K562 (cell line): Measurements from ENCODE around the gene CXCR5. TPM values are rescaled to one million over a fixed set of nuclear protein-coding genes. Genes with fewer than 3 reads are reported as not detected.

ENCODE experiments used
- ATAC-seq: fragments of 200-7000 bp; cut with Tn5 transposase; 3 replicates; pipeline ENCODE4 v1.9.1; 2020; ENCODE audit warnings: moderate library complexity
- BruUV-seq: library from RNA; stranded (reverse); fragments of 400-500 nt; replicated peaks from 2 replicates; lab custom pipeline; 2021; lab: Mats Ljungman, UMichigan
- CTCF ChIA-PET: fragments of 300-600 bp; formaldehyde crosslinking; extraction: SDS; loops from one replicate; lab custom pipeline; 2021; ENCODE audit warnings: low intra/inter-chr PET ratio; lab: Yijun Ruan, JAX
- POLR2A ChIA-PET: fragments of 300-600, 350-650 bp; sonication (Branson Sonifier 250); formaldehyde crosslinking; extraction: SDS; loops from one replicate; lab custom pipeline; 2021; ENCODE audit warnings: antibody characterized with exemption, inconsistent platforms; lab: Yijun Ruan, JAX
- DNase-seq, 4 experiments: peaks; one replicate each; pipeline versions ENCODE4 v3.0.0 to v3.0.0-alpha.2; 2011 to 2018; ENCODE audit warnings: low spot score in 3 of 4, mixed read lengths in 3 of 4; ENCODE audit errors: extremely low read depth in 1 of 4
- FAIRE-seq: peaks from 2 replicates; lab custom pipeline; 2011; peaks lifted over from hg19 to GRCh38; lab: Jason Lieb, UNC
- H2AFZ ChIP-seq: 2 replicates; pipeline ENCODE4 v1.6.0; 2011; ENCODE audit warnings: low read depth, low read length, control low read depth, inconsistent platforms
- H3K27ac ChIP-seq: fragments of 200-600 bp; 3 replicates; pipeline ENCODE4 v1.8.0; 2011; ENCODE audit warnings: low read depth, mild to moderate bottlenecking, control low read depth, inconsistent platforms, low read length, moderate library complexity, mixed read lengths; ENCODE audit errors: extremely low read depth
- H3K27me3 ChIP-seq, 2 experiments: fragments of 300-600 bp in 1 of 2; 2 replicates in 1 of 2; 3 replicates in 1 of 2; pipeline versions ENCODE4 v1.6.0 to v1.8.0; 2011; ENCODE audit warnings: inconsistent platforms in 2 of 2, low read length in 2 of 2, mild to moderate bottlenecking in 1 of 2, mixed read lengths in 1 of 2, moderate library complexity in 1 of 2; ENCODE audit not compliant: control insufficient read depth in 2 of 2, insufficient read depth in 2 of 2
- H3K36me3 ChIP-seq: fragments of 300-600 bp; 3 replicates; pipeline ENCODE4 v1.8.0; 2011; ENCODE audit warnings: mild to moderate bottlenecking, low read length, inconsistent platforms; ENCODE audit not compliant: control insufficient read depth, insufficient read depth
- H3K4me1 ChIP-seq, 2 experiments: fragments of 200-600 bp in 1 of 2; replicated peaks in 1 of 2; 2 replicates in 1 of 2; 3 replicates in 1 of 2; pipeline versions ENCODE4 v1.5.1 to v1.8.0; 2011; ENCODE audit warnings: inconsistent platforms in 2 of 2, low read length in 2 of 2, mild to moderate bottlenecking in 1 of 2, mixed read lengths in 1 of 2, moderate library complexity in 1 of 2; ENCODE audit not compliant: control insufficient read depth in 2 of 2, insufficient read depth in 2 of 2
- H3K4me2 ChIP-seq: 2 replicates; pipeline ENCODE4 v1.6.1; 2011; ENCODE audit warnings: low read length, control low read depth, inconsistent platforms, mixed read lengths; ENCODE audit not compliant: insufficient read depth
- H3K4me3 ChIP-seq: fragments of 200-600 bp; sonication (generic), shearing (Covaris generic); 2 replicates; pipeline ENCODE4 v1.5.1; 2016; ENCODE audit warnings: control low read depth, inconsistent platforms
- H3K79me2 ChIP-seq: fragments of 200-600 bp; 3 replicates; pipeline ENCODE4 v1.8.0; 2011; ENCODE audit warnings: low read length, inconsistent platforms; ENCODE audit not compliant: control insufficient read depth, insufficient read depth
- H3K9ac ChIP-seq, 2 experiments: 2 replicates each; pipeline versions ENCODE4 v1.6.0 to v1.6.1; 2011; ENCODE audit warnings: low read depth in 2 of 2, low read length in 2 of 2, control low read depth in 1 of 2, inconsistent platforms in 1 of 2, mild to moderate bottlenecking in 1 of 2, mixed read lengths in 1 of 2; ENCODE audit not compliant: insufficient read depth in 1 of 2
- H3K9me1 ChIP-seq: one replicate; pipeline ENCODE4 v1.6.0; 2011; ENCODE audit warnings: inconsistent platforms, mild to moderate bottlenecking, low read length, moderate library complexity; ENCODE audit not compliant: control insufficient read depth, insufficient read depth
- H3K9me3 ChIP-seq: replicated peaks from 2 replicates; pipeline ENCODE4 v1.5.1; 2011; ENCODE audit warnings: low read depth, low read length, inconsistent platforms; ENCODE audit not compliant: control insufficient read depth, insufficient read depth
- H4K20me1 ChIP-seq: replicated peaks from 2 replicates; pipeline ENCODE4 v1.6.1; 2011; ENCODE audit warnings: low read length, inconsistent platforms, mixed read lengths; ENCODE audit not compliant: control insufficient read depth, insufficient read depth
- CHCHD3 ChIP-seq: fragments of 250-450 bp; sonication (Bioruptor Pico); IDR thresholded peaks from 2 replicates; pipeline ENCODE4 v2.1.2; 2022; ENCODE audit warnings: mild to moderate bottlenecking
- COPS2 ChIP-seq: fragments of 450-650 bp; conservative IDR thresholded peaks from 2 replicates; pipeline ENCODE4 v1.6.1; 2016; ENCODE audit warnings: mild to moderate bottlenecking, moderate library complexity
- ELF2 ChIP-seq: fragments of 250-450 bp; sonication (Bioruptor Pico); IDR thresholded peaks from 2 replicates; pipeline ENCODE4 v1.5.0; 2021; ENCODE audit warnings: mild to moderate bottlenecking
- ELF4 ChIP-seq: fragments of 450-650 bp; formaldehyde crosslinking; IDR thresholded peaks from 2 replicates; pipeline ENCODE4 v1.4.0; 2022; ENCODE audit warnings: missing genetic modification characterization
- GABPB2 ChIP-seq: fragments of 250-450 bp; sonication (Bioruptor Pico); conservative IDR thresholded peaks from 2 replicates; pipeline ENCODE4 v1.5.1; 2021; ENCODE audit warnings: mild to moderate bottlenecking
- HCFC1 ChIP-seq: IDR thresholded peaks from 2 replicates; pipeline ENCODE4 v1.6.1; 2012; ENCODE audit warnings: low read depth, low read length, improper control_type of control experiment
- IFI16 ChIP-seq: fragments of 250-450 bp; sonication (Bioruptor Pico); IDR thresholded peaks from 2 replicates; pipeline ENCODE4 v2.1.2; 2022; ENCODE audit warnings: mild to moderate bottlenecking, inconsistent platforms
- KDM1A ChIP-seq, 2 experiments: fragments of 450-650 bp; IDR thresholded peaks; 2 replicates each; pipeline ENCODE4 v1.6.1; 2016; ENCODE audit warnings: mild to moderate bottlenecking in 2 of 2
- MAFG ChIP-seq: fragments of 450-650 bp; conservative IDR thresholded peaks from 2 replicates; pipeline ENCODE4 v1.6.1; 2016; ENCODE audit warnings: missing genetic modification characterization, missing compliant biosample characterization
- MYBL2 ChIP-seq, 2 experiments: fragments of 450-650 bp in 1 of 2; sonication (generic) in 1 of 2; formaldehyde crosslinking in 1 of 2; IDR thresholded peaks; 2 replicates each; pipeline versions ENCODE4 v1.6.1 to v1.8.1; 2017 to 2022; ENCODE audit warnings: borderline replicate concordance in 1 of 2, inconsistent platforms in 1 of 2, low read depth in 1 of 2, mild to moderate bottlenecking in 1 of 2, missing genetic modification reagents in 1 of 2, moderate library complexity in 1 of 2
- PTTG1 ChIP-seq: fragments of 450-650 bp; IDR thresholded peaks from 2 replicates; pipeline ENCODE4 v1.6.1; 2016; ENCODE audit warnings: low read depth, mild to moderate bottlenecking, missing genetic modification characterization, missing compliant biosample characterization
- SMAD4 ChIP-seq: fragments of 250-450 bp; sonication (Bioruptor Pico); conservative IDR thresholded peaks from 2 replicates; pipeline ENCODE4 v1.8.0; 2021; ENCODE audit warnings: inconsistent platforms, mild to moderate bottlenecking, moderate library complexity
- SRSF3 ChIP-seq: fragments of 200-400 bp; formaldehyde crosslinking; IDR thresholded peaks from 2 replicates; pipeline ENCODE4 v1.6.1; 2016; ENCODE audit warnings: mild to moderate bottlenecking, low read length, moderate library complexity; ENCODE audit not compliant: insufficient read depth
- TAL1 ChIP-seq: fragments of 450-650 bp; IDR thresholded peaks from 2 replicates; pipeline ENCODE4 v1.6.1; 2016; ENCODE audit warnings: mild to moderate bottlenecking
- WGBS: fragments of 100-300 bp; shearing (Covaris generic); methylation state at CpG from one replicate; pipeline ENCODE4 v1.1.6; 2016; ENCODE audit warnings: low coverage, mixed read lengths; ENCODE audit not compliant: insufficient coverage; ENCODE audit errors: missing lambda C conversion rate; 5-methylcytosine and 5-hydroxymethylcytosine counted together
- in situ Hi-C: fragments of 300-500 bp; cut with MboI; formaldehyde crosslinking; loops from 4 replicates; pipeline ENCODE4 v1.15.0; 2018; ENCODE audit warnings: inconsistent platforms, mixed read lengths
- intact Hi-C: fragments of 100-400 bp; cut with micrococcal nuclease; formaldehyde crosslinking; loops from 2 replicates; pipeline ENCODE4 v1.14.2; 2022
- polyA plus RNA-seq, 8 experiments: library from polyadenylated mRNA; depleted of rRNA in 4 of 8; stranded (reverse) in 5 of 8; unstranded in 3 of 8; fragments of >200 nt; fragmentation: Nextera tagmentation in 2 of 8; fragmentation: Illumina TruSeq in 1 of 8; extraction: Ambion mirVana in 2 of 8; extraction: Trizol in 1 of 8; gene quantifications; 2 replicates each; pipeline versions ENCODE4 v1.2.1 to v1.2.3, GENCODE V29; 2011 to 2014; ENCODE audit warnings: inconsistent platforms in 1 of 8, missing spikeins in 1 of 8
- total RNA-seq, 7 experiments: library from RNA; depleted of rRNA in 6 of 7; stranded (reverse); fragments of >200 nt in 6 of 7; fragmentation: Illumina TruSeq in 2 of 7; extraction: Trizol in 2 of 7; gene quantifications; 2 replicates each; pipeline versions ENCODE4 v1.2.1 to v1.2.3, GENCODE V29; 2011 to 2021; ENCODE audit warnings: low replicate concordance in 1 of 7
- TF ChIP-seq, protein P1 (sequence below): sonication (generic); formaldehyde crosslinking; IDR thresholded peaks from 2 replicates; pipeline ENCODE4 v1.8.0; 2023; ENCODE audit warnings: missing genetic modification reagents, mild to moderate bottlenecking, borderline replicate concordance
- TF ChIP-seq, protein P2 (sequence below), 2 experiments: fragments of 450-650 bp in 1 of 2; sonication (generic) in 1 of 2; formaldehyde crosslinking; conservative IDR thresholded peaks; 2 replicates each; pipeline versions ENCODE4 v1.4.0 to v1.8.1; 2020 to 2022; ENCODE audit warnings: mild to moderate bottlenecking in 1 of 2, missing genetic modification reagents in 1 of 2
- TF ChIP-seq, protein P3 (sequence below): fragments of 450-650 bp; formaldehyde crosslinking; conservative IDR thresholded peaks from 2 replicates; pipeline ENCODE4 v1.4.0; 2022; ENCODE audit warnings: mild to moderate bottlenecking, missing genetic modification characterization

Gene CXCR5
- total and polyA plus RNA-seq, 9 of the 15 experiments (the other 6 are each of a cell fraction or from before 2014, with no cell fraction given): 0.03 to 0.06 TPM; not detected in 7

DNA sequence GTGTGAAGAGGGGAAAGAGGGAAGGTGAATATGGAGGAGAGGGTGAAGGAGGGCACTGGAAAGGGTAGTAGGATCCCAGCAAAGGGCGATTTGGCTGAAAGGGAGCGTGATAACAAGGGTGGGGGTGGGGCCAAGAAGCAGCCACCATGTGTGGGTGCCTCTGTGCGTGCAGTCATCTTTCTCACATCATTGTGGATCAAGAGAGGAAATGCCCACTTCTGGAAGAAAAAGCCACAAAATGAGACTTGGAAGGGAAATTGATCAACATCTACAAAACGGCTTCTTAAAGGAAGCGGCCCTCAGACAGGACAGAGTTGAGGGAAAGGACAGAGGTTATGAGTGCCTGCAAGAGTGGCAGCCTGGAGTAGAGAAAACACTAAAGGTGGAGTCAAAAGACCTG lies 1.2 kb upstream of the CXCR5 start:
- intact Hi-C loops: no loop called here
- FAIRE-seq: no peak
- POLR2A ChIA-PET: interaction anchor here (0.6 to 1.6 kb wide), 2 partner anchors 19 to 36 kb away, joined by 3 read pairs; no protein-coding TSS in a partner anchor
- H3K27me3 ChIP-seq: no peaks in the 10 kb centered on the region
- H3K9ac ChIP-seq: no peak overlapping the region
- in situ Hi-C loops: no loop called here
- no peaks in the 10 kb centered on the region for H4K20me1 ChIP-seq
- no peak overlapping the region for H3K4me2 ChIP-seq
- DNase-seq: no peak
- H3K4me3 ChIP-seq: no peak overlapping the region
- H3K27ac ChIP-seq: no peak overlapping the region
- no TSS peak for BruUV-seq
- 35% methylated on average over 4 of the region's 5 CpGs for WGBS
- ATAC-seq: no peak
- no peak overlapping the region for H2AFZ ChIP-seq
- H3K36me3 ChIP-seq: no peaks in the 10 kb centered on the region
- H3K4me1 ChIP-seq: peaks cover 13 to 23% of the 10 kb centered on the region in 2 experiments; a peak in 4 of 5 replicates
- H3K9me1 ChIP-seq: no peaks in the 10 kb centered on the region
- H3K9me3 ChIP-seq: no peaks in the 10 kb centered on the region
- CTCF ChIA-PET: no interaction called here
- H3K79me2 ChIP-seq: no peaks in the 10 kb centered on the region
- TF ChIP-seq SRSF3: no peak
- TF ChIP-seq IFI16 (CRISPR knock-in tag): no peak
- TF ChIP-seq, protein P1, sequence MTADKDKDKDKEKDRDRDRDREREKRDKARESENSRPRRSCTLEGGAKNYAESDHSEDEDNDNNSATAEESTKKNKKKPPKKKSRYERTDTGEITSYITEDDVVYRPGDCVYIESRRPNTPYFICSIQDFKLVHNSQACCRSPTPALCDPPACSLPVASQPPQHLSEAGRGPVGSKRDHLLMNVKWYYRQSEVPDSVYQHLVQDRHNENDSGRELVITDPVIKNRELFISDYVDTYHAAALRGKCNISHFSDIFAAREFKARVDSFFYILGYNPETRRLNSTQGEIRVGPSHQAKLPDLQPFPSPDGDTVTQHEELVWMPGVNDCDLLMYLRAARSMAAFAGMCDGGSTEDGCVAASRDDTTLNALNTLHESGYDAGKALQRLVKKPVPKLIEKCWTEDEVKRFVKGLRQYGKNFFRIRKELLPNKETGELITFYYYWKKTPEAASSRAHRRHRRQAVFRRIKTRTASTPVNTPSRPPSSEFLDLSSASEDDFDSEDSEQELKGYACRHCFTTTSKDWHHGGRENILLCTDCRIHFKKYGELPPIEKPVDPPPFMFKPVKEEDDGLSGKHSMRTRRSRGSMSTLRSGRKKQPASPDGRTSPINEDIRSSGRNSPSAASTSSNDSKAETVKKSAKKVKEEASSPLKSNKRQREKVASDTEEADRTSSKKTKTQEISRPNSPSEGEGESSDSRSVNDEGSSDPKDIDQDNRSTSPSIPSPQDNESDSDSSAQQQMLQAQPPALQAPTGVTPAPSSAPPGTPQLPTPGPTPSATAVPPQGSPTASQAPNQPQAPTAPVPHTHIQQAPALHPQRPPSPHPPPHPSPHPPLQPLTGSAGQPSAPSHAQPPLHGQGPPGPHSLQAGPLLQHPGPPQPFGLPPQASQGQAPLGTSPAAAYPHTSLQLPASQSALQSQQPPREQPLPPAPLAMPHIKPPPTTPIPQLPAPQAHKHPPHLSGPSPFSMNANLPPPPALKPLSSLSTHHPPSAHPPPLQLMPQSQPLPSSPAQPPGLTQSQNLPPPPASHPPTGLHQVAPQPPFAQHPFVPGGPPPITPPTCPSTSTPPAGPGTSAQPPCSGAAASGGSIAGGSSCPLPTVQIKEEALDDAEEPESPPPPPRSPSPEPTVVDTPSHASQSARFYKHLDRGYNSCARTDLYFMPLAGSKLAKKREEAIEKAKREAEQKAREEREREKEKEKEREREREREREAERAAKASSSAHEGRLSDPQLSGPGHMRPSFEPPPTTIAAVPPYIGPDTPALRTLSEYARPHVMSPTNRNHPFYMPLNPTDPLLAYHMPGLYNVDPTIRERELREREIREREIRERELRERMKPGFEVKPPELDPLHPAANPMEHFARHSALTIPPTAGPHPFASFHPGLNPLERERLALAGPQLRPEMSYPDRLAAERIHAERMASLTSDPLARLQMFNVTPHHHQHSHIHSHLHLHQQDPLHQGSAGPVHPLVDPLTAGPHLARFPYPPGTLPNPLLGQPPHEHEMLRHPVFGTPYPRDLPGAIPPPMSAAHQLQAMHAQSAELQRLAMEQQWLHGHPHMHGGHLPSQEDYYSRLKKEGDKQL (CRISPR knock-in tag): no peak
- TF ChIP-seq CHCHD3 (CRISPR knock-in tag): no peak
- no peak for TF ChIP-seq HCFC1
- TF ChIP-seq PTTG1 (tag): no peak
- no peak for TF ChIP-seq ELF4 (CRISPR knock-in tag)
- TF ChIP-seq COPS2: no peak
- no peak for TF ChIP-seq TAL1
- TF ChIP-seq SMAD4 (CRISPR knock-in tag): no peak
- TF ChIP-seq, protein P2, sequence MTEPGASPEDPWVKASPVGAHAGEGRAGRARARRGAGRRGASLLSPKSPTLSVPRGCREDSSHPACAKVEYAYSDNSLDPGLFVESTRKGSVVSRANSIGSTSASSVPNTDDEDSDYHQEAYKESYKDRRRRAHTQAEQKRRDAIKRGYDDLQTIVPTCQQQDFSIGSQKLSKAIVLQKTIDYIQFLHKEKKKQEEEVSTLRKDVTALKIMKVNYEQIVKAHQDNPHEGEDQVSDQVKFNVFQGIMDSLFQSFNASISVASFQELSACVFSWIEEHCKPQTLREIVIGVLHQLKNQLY (CRISPR knock-in tag; conservative IDR thresholded peaks at IDR 0.05): no peak
- no peak for TF ChIP-seq GABPB2 (CRISPR knock-in tag)
- no peak for TF ChIP-seq KDM1A (IDR thresholded peaks at IDR 0.05)
- TF ChIP-seq, protein P3, sequence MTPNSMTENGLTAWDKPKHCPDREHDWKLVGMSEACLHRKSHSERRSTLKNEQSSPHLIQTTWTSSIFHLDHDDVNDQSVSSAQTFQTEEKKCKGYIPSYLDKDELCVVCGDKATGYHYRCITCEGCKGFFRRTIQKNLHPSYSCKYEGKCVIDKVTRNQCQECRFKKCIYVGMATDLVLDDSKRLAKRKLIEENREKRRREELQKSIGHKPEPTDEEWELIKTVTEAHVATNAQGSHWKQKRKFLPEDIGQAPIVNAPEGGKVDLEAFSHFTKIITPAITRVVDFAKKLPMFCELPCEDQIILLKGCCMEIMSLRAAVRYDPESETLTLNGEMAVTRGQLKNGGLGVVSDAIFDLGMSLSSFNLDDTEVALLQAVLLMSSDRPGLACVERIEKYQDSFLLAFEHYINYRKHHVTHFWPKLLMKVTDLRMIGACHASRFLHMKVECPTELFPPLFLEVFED (CRISPR knock-in tag): no peak
- no peak for TF ChIP-seq MYBL2 (IDR thresholded peaks at IDR 0.05; ENCODE audit: low read depth)
- TF ChIP-seq MYBL2 (CRISPR knock-in tag; IDR thresholded peaks at IDR 0.05; ENCODE audit: borderline replicate concordance): no peak
- TF ChIP-seq ELF2 (CRISPR knock-in tag): no peak
- no peak for TF ChIP-seq MAFG
